ENCODE measurements around the gene IFNL2. TPM values are rescaled to one million over a fixed set of nuclear protein-coding genes. Genes with fewer than 3 reads are reported as not detected.
A peak's percentile ranks its signal among the peaks of the same experiment; 100 is the strongest.
"Not testable (repeated sequence)": the region's sequence is repeated elsewhere in the genome, so short reads cannot be mapped to it uniquely, and the experiment has no call there.

The IFNL2 gene
- total RNA-seq, 2 donors from 2014 or later = not detected

GRCh38 chr19:39265321-39265916 is 2.8 kb upstream of the IFNL2 start:
- H3K36me3 Mint-ChIP-seq (ENCODE audit: low read depth) = no peaks in the 10 kb centered on the region
- H3K4me3 Mint-ChIP-seq = no peak overlapping the region
- peaks cover 26% of the 10 kb centered on the region for H3K27me3 Mint-ChIP-seq
- peak; percentile 62 for ATAC-seq (replicated peaks)
- H3K4me1 Mint-ChIP-seq = peaks cover 5% of the 10 kb centered on the region
- no peaks in the 10 kb centered on the region for H3K9me3 Mint-ChIP-seq
- no peak overlapping the region for H3K27ac Mint-ChIP-seq

DNA sequence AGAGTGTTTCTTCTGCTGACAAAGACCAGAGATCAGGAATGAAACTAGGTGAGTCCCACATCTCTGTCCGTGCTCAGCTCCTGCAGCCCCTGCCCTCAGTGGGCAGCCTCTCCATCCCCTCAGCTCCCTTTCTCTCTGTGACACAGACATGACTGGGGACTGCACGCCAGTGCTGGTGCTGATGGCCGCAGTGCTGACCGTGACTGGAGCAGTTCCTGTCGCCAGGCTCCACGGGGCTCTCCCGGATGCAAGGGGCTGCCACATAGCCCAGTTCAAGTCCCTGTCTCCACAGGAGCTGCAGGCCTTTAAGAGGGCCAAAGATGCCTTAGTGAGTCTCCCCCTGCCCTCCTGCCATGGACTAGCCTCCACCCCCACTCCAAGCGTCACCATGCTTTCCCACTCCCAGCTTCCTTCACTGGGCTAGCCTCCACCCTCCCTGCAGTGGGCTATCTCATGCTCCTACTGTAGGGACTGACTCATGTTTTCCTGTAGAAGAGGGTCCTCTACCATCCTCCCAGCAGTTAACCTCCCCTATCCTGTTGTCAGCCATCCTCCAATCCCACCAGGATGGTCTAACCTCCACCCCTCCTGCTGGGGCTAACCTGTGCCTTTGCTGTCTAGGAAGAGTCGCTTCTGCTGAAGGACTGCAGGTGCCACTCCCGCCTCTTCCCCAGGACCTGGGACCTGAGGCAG is 481 bp downstream of the IFNL2 start:
- peaks cover 10% of the 10 kb centered on the region for H3K27me3 Mint-ChIP-seq
- not testable (repeated sequence) for ATAC-seq (replicated peaks); H3K4me3 Mint-ChIP-seq

GRCh38 chr19:39269369-39269768 is 1.2 kb downstream of the IFNL2 start:
- not testable (repeated sequence) for H3K36me3 Mint-ChIP-seq (ENCODE audit: low read depth); H3K27ac Mint-ChIP-seq; ATAC-seq (replicated peaks); H3K4me1 Mint-ChIP-seq; H3K27me3 Mint-ChIP-seq; H3K9me3 Mint-ChIP-seq; H3K4me3 Mint-ChIP-seq

More for the DNA sequence above, 481 bp downstream of the IFNL2 start:
- not testable (repeated sequence) for H3K4me1 Mint-ChIP-seq; H3K27ac Mint-ChIP-seq; H3K36me3 Mint-ChIP-seq (ENCODE audit: low read depth); H3K9me3 Mint-ChIP-seq

DNA sequence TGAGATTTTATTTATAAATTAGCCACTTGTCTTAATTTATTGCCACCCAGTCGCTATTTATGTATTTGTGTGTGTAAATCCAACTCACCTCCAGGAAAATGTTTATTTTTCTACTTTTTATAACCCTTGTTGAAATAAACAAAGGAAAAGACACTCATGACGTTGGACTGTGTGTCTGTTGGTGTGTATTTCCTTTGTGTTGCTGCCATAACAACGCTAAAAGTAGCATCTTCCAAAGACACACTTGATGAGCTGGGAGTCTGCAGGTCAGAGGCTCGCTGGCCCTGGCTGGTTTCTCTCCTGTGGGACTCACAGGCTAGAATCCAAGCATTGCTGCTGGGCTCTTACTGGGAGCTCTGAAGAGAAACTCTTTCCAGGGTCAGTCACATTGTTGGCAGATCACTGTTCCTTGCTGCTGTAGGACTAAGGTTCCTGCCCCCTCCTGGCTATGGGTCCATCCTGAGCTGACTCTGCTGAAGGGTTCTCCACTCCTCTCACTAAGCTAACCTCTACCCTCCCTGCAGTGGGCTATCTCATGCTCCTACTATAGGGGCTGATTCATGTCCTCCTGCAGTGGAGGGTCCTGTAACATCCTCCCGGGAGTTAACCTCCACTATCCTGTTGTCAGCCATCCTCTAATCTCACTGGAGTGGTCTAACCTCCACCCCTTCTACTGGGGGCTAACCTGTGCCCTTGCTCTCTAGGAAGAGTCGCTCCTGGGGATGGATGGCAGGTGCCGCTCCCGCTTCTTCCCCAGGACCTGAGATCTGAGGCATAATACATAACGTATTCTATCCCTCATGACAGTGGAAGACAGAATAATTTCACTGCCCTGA is 2.1 kb downstream of the IFNL2 start:
- Mint-ChIP-seq H3K4me3 (no peak overlapping the region), H3K27me3 (peaks cover 6% of the 10 kb centered on the region), H3K9me3 (no peaks in the 10 kb centered on the region), H3K27ac (no peak overlapping the region), H3K4me1 (no peaks in the 10 kb centered on the region), H3K36me3 (ENCODE audit: low read depth) (no peaks in the 10 kb centered on the region)
- no peak for ATAC-seq (replicated peaks)

DNA sequence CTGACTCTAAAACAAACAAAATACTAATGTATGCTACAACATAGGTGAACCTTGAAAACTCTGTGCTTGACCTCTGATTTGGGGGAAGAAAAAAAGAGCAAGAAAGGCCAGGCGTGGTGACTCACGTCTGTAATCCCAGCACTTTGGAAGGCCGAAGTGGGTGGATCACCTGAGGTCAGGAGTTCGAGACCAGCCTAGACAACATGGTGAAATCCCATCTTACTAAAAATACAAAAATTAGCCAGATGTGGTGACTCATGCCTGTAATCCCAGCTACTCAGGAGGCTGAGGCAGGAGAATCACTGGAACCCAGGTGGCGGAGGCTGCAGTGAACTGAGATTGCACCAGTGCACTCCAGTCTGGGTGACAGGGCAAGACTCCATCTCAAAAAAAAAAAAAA is 5.7 kb downstream of the IFNL2 start:
- H3K4me1 Mint-ChIP-seq; ATAC-seq (replicated peaks); H3K9me3 Mint-ChIP-seq; H3K27me3 Mint-ChIP-seq; H3K36me3 Mint-ChIP-seq (ENCODE audit: low read depth); H3K4me3 Mint-ChIP-seq; H3K27ac Mint-ChIP-seq: not testable (repeated sequence)

DNA sequence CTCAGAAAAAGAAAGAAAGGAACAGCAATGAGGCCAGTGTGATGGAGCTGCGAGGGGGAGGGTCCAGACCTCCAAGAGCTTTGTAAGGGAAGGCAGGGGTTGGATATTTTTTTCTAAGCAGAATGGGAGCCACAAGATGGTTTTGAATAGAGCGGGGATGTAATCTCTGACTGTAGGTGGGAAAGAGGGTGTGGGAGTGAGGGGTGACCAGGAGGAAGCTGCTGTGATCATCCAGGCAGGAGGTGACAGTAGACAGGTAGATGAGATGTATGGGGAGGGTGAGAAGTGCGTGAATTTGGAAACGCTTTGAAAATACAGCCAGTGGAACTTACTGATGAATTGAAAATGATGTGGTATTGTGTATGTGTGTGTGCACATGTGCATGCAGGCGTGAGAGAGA is 7.4 kb downstream of the IFNL2 start:
- Mint-ChIP-seq H3K36me3 (ENCODE audit: low read depth) (no peaks in the 10 kb centered on the region), H3K4me1 (no peaks in the 10 kb centered on the region), H3K27me3 (peaks cover 7% of the 10 kb centered on the region), H3K4me3 (no peak overlapping the region), H3K9me3 (no peaks in the 10 kb centered on the region), H3K27ac (no peak overlapping the region)
- no peak for ATAC-seq (replicated peaks)

GRCh38 chr19:39276740-39277139 is 8.5 kb downstream of the IFNL2 start:
- H3K4me1 Mint-ChIP-seq = no peaks in the 10 kb centered on the region
- no peak overlapping the region for H3K4me3 Mint-ChIP-seq
- no peak for ATAC-seq (replicated peaks)
- H3K27ac Mint-ChIP-seq = no peak overlapping the region
- no peaks in the 10 kb centered on the region for H3K36me3 Mint-ChIP-seq (ENCODE audit: low read depth)
- H3K9me3 Mint-ChIP-seq = no peaks in the 10 kb centered on the region
- peaks cover 3% of the 10 kb centered on the region for H3K27me3 Mint-ChIP-seq

GRCh38 chr19:39277598-39277997 is 9.4 kb downstream of the IFNL2 start:
- no peak overlapping the region for H3K27ac Mint-ChIP-seq
- H3K4me3 Mint-ChIP-seq = no peak overlapping the region

GRCh38 chr19:39282021-39282420 is 13.8 kb downstream of the IFNL2 start:
- no peaks in the 10 kb centered on the region for H3K36me3 Mint-ChIP-seq (ENCODE audit: low read depth)

More at GRCh38 chr19:39277598-39277997, 9.4 kb downstream of the IFNL2 start:
- Mint-ChIP-seq H3K36me3 (ENCODE audit: low read depth) (no peaks in the 10 kb centered on the region), H3K27me3 (peaks cover 7% of the 10 kb centered on the region), H3K4me1 (no peaks in the 10 kb centered on the region), H3K9me3 (no peaks in the 10 kb centered on the region)
- ATAC-seq (replicated peaks) = no peak

DNA sequence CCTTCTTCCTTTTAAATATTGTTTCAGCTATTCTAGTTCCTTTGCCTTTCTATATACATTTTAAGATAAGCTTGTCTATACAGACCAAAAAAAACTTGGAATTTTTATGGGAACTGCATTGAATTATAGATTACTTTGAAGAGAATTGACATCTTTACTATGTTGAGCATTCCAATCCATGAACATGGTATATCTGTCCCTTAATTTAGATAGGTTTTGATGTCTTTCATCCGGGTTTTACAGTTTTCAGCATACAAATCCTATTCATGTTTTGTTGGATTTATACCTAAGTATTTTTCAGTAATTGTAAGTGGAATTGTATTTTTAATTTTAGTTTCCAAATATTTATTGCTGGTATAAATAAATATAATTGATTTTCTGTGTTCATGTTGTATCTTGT is 15.8 kb downstream of the IFNL2 start:
- H3K27me3 Mint-ChIP-seq = peaks cover 7% of the 10 kb centered on the region
- ATAC-seq (replicated peaks) = no peak
- H3K36me3 Mint-ChIP-seq (ENCODE audit: low read depth) = no peaks in the 10 kb centered on the region
- H3K4me3 Mint-ChIP-seq = no peak overlapping the region
- H3K9me3 Mint-ChIP-seq = no peaks in the 10 kb centered on the region
- H3K27ac Mint-ChIP-seq = no peak overlapping the region
- H3K4me1 Mint-ChIP-seq = no peaks in the 10 kb centered on the region

More at GRCh38 chr19:39282021-39282420, 13.8 kb downstream of the IFNL2 start:
- Mint-ChIP-seq H3K9me3 (no peaks in the 10 kb centered on the region), H3K4me3 (no peak overlapping the region), H3K4me1 (no peaks in the 10 kb centered on the region), H3K27ac (no peak overlapping the region), H3K27me3 (peaks cover 10% of the 10 kb centered on the region)
- no peak for ATAC-seq (replicated peaks)

GRCh38 chr19:39293394-39293793 is 25.2 kb downstream of the IFNL2 start:
- H3K9me3 Mint-ChIP-seq = no peaks in the 10 kb centered on the region
- no peak overlapping the region for H3K4me3 Mint-ChIP-seq
- H3K36me3 Mint-ChIP-seq (ENCODE audit: low read depth) = no peaks in the 10 kb centered on the region
- no peak for ATAC-seq (replicated peaks)
- H3K4me1 Mint-ChIP-seq = peaks cover 4% of the 10 kb centered on the region
- no peaks in the 10 kb centered on the region for H3K27me3 Mint-ChIP-seq
- no peak overlapping the region for H3K27ac Mint-ChIP-seq

DNA sequence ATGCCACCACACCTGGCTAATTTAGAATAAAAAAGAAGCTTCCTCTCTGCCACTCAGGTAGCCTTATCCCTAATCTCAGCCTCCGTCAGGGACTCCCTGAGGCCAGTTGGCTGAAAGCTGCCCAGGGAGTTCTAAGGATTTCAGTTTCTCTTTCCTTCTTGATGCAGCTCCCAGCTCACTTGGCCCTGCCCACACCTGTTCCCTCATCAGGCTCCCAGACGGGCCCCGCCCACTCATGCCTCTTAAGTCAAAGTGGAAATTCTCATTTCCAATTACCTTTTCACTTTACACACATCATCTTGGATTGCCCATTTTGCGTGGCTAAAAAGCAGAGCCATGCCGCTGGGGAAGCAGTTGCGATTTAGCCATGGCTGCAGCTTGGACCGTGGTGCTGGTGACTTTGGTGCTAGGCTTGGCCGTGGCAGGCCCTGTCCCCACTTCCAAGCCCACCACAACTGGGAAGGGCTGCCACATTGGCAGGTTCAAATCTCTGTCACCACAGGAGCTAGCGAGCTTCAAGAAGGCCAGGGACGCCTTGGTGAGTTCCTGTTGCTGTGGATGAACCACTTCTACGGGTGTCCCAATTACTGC is 28.0 kb downstream of the IFNL2 start, which contains the start of gene IFNL1:
Gene IFNL1 (plus strand): TSS at position 353 of the 591 bp plus-strand sequence. CDS start 15 bp downstream, at position 368.
- Mint-ChIP-seq H3K27me3 (no peaks in the 10 kb centered on the region), H3K4me1 (peaks cover 8% of the 10 kb centered on the region), H3K36me3 (ENCODE audit: low read depth) (no peaks in the 10 kb centered on the region), H3K4me3 (no peak within 1 kb of the TSS), H3K9me3 (no peaks in the 10 kb centered on the region), H3K27ac (no peak within 1 kb of the TSS)
- no peak for ATAC-seq (replicated peaks)

DNA sequence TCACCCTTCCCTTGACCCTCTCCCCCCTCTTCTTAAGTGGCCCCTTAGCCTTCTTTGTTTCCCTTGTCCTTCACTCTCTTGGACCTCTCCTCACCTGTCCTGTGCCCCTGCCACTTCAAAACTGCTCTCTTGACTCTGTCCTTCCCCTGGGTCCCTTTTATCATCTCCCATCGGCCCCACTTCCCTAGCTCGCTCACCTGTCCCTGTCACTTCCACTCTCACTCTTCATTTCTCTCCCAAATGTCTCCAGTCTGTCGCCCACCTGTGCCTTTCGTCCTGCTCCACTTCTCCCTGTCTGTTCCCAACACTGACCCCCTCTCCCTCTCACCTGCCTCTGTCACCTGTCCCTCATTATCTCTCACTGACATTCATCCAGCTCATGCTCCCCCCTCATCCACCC is 28.7 kb downstream of the IFNL2 start:
- no peak for ATAC-seq (replicated peaks)
- H3K27me3 Mint-ChIP-seq = no peaks in the 10 kb centered on the region
- no peaks in the 10 kb centered on the region for H3K9me3 Mint-ChIP-seq
- H3K4me1 Mint-ChIP-seq = peaks cover 8% of the 10 kb centered on the region
- no peak overlapping the region for H3K4me3 Mint-ChIP-seq
- H3K27ac Mint-ChIP-seq = no peak overlapping the region
- no peaks in the 10 kb centered on the region for H3K36me3 Mint-ChIP-seq (ENCODE audit: low read depth)

- peak; percentile 86 for ATAC-seq (replicated peaks)
- Mint-ChIP-seq H3K4me1 (peaks cover 8% of the 10 kb centered on the region), H3K27me3 (no peaks in the 10 kb centered on the region), H3K4me3 (peak overlapping the region; percentile 70), H3K36me3 (ENCODE audit: low read depth) (no peaks in the 10 kb centered on the region), H3K9me3 (no peaks in the 10 kb centered on the region), H3K27ac (peak overlapping the region; percentile 93)
Measured at GRCh38 chr19:39297931-39298634, 29.9 kb downstream of the IFNL2 start.
